NCI-H1417 (cell line): ENCODE measurements around the gene PMPCA.
A peak's percentile ranks its signal among the peaks of the same experiment; 100 is the strongest.
"Not testable (repeated sequence)": the region's sequence is repeated elsewhere in the genome, so short reads cannot be mapped to it uniquely, and the experiment has no call there.

Experiments
- DNase-seq, 3 experiments: peaks; one replicate each; lab custom pipeline; 2025; lab: John Stamatoyannopoulos, UW

PMPCA gene

GRCh38 chr9:136394312-136395019, 16.0 kb upstream of the PMPCA start:
- no peak for DNase-seq

- no peak for DNase-seq
These were observed 15.5 kb upstream of the PMPCA start for GRCh38 chr9:136395020-136395340.

GRCh38 chr9:136395345-136396218, 14.9 kb upstream of the PMPCA start:
- DNase-seq, result no peak

GRCh38 chr9:136396219-136396515, 14.3 kb upstream of the PMPCA start:
- DNase-seq, result no peak

- DNase-seq, result no peak
These were observed 12.8 kb upstream of the PMPCA start for GRCh38 chr9:136397643-136398042.

- DNase-seq, result no peak
These were observed 12.2 kb upstream of the PMPCA start for GRCh38 chr9:136398286-136398685.

GRCh38 chr9:136399176-136400037, 11.1 kb upstream of the PMPCA start:
- peak in 2 of 3 experiments; percentile 51 to 62 for DNase-seq

- peak; percentile 89 to 95 (median 94) for DNase-seq
These were observed 10.2 kb upstream of the PMPCA start, which contains the start of gene SNAPC4 for GRCh38 chr9:136400038-136400834. Gene SNAPC4 (minus strand): TSS chr9:136400170. CDS start chr9:136398428, 1,742 bp downstream.

GRCh38 chr9:136401173-136401922, 9.1 kb upstream of the PMPCA start:
- DNase-seq, result no peak

- DNase-seq, result no peak
These were observed 8.4 kb upstream of the PMPCA start for GRCh38 chr9:136402067-136402466.

- no peak for DNase-seq
These were observed 6.9 kb upstream of the PMPCA start for GRCh38 chr9:136403538-136403914.

- DNase-seq, result no peak
These were observed 6.3 kb upstream of the PMPCA start for GRCh38 chr9:136403915-136404800.

GRCh38 chr9:136404801-136405136, 5.7 kb upstream of the PMPCA start:
- no peak for DNase-seq

GRCh38 chr9:136405481-136405880, 5.0 kb upstream of the PMPCA start:
- DNase-seq, result no peak

- DNase-seq, result not testable (repeated sequence)
These were observed 4.6 kb upstream of the PMPCA start for GRCh38 chr9:136405904-136406303.

- DNase-seq, result not testable (repeated sequence)
These were observed 3.4 kb upstream of the PMPCA start for GRCh38 chr9:136407061-136407460.

GRCh38 chr9:136407911-136408310, 2.5 kb upstream of the PMPCA start:
- DNase-seq, result no peak

- DNase-seq, result peak in 2 of 3 experiments; percentile 46 to 55
These were observed 652 bp upstream of the PMPCA start for GRCh38 chr9:136409557-136410455.

- no peak for DNase-seq
These were observed 920 bp downstream of the PMPCA start for GRCh38 chr9:136411378-136411777.
